HEK293T (cell line): ENCODE measurements around the gene KRT13.

Source experiments
- CTCF ChIA-PET: fragments of 350-600 bp; formaldehyde crosslinking; extraction: SDS; loops from one replicate; lab custom pipeline; 2021; ENCODE audit warnings: antibody characterized with exemption, inconsistent platforms; lab: Yijun Ruan, JAX
- POLR2A ChIA-PET: fragments of 350-600 bp; formaldehyde crosslinking; extraction: SDS; loops from one replicate; lab custom pipeline; 2020; ENCODE audit warnings: antibody characterized with exemption, inconsistent platforms; lab: Yijun Ruan, JAX
- DNase-seq: peaks from one replicate; pipeline ENCODE4 v3.0.0; 2012; ENCODE audit warnings: mixed read lengths; ENCODE audit errors: extremely low spot score
- ARNT ChIP-seq: fragments of 450-650 bp; IDR thresholded peaks from 2 replicates; pipeline ENCODE4 v1.6.1; 2017; ENCODE audit warnings: mild to moderate bottlenecking
- BHLHE40 ChIP-seq: fragments of 450-650 bp; IDR thresholded peaks from 2 replicates; pipeline ENCODE4 v1.6.1; 2016; ENCODE audit warnings: mild to moderate bottlenecking, moderate library complexity, borderline replicate concordance
- CTBP1 ChIP-seq: fragments of 450-650 bp; IDR thresholded peaks from 2 replicates; pipeline ENCODE4 v1.6.1; 2016; ENCODE audit warnings: borderline replicate concordance
- ELF4 ChIP-seq: fragments of 450-650 bp; IDR thresholded peaks from 2 replicates; pipeline ENCODE4 v1.6.1; 2017; ENCODE audit warnings: antibody characterized with exemption
- FOXA1 ChIP-seq: fragments of 450-650 bp; IDR thresholded peaks from 2 replicates; pipeline ENCODE4 v1.6.1; 2016; ENCODE audit warnings: mild to moderate bottlenecking
- FOXK2 ChIP-seq: fragments of 450-650 bp; IDR thresholded peaks from 2 replicates; pipeline ENCODE4 v1.6.1; 2016; ENCODE audit warnings: mild to moderate bottlenecking
- FOXM1 ChIP-seq: fragments of 450-650 bp; IDR thresholded peaks from 2 replicates; pipeline ENCODE4 v1.6.1; 2017; ENCODE audit warnings: mild to moderate bottlenecking, borderline replicate concordance
- HDGF ChIP-seq: fragments of 450-650 bp; IDR thresholded peaks from 2 replicates; pipeline ENCODE4 v1.6.1; 2017; ENCODE audit warnings: antibody characterized with exemption, borderline replicate concordance
- L3MBTL2 ChIP-seq: fragments of 450-650 bp; conservative IDR thresholded peaks from 2 replicates; pipeline ENCODE4 v1.6.1; 2016; ENCODE audit warnings: mild to moderate bottlenecking
- LEF1 ChIP-seq: fragments of 450-650 bp; IDR thresholded peaks from 2 replicates; pipeline ENCODE4 v1.6.1; 2017; ENCODE audit warnings: mild to moderate bottlenecking, borderline replicate concordance
- NFRKB ChIP-seq: fragments of 450-650 bp; IDR thresholded peaks from 2 replicates; pipeline ENCODE4 v1.6.1; 2016; ENCODE audit warnings: mild to moderate bottlenecking, moderate library complexity
- SP1 ChIP-seq: fragments of 450-650 bp; IDR thresholded peaks from 2 replicates; pipeline ENCODE4 v1.6.1; 2017
- SUZ12 ChIP-seq: fragments of 450-650 bp; IDR thresholded peaks from 2 replicates; pipeline ENCODE4 v1.6.1; 2016; ENCODE audit warnings: mild to moderate bottlenecking
- TARDBP ChIP-seq: fragments of 450-650 bp; IDR thresholded peaks from 2 replicates; pipeline ENCODE4 v1.6.1; 2016
- ZNF384 ChIP-seq: fragments of 450-650 bp; IDR thresholded peaks from 2 replicates; pipeline ENCODE4 v1.6.1; 2016
- TF ChIP-seq, protein P1 (sequence below): fragments of 450-650 bp; IDR thresholded peaks from 2 replicates; pipeline ENCODE4 v1.6.1; 2016

The KRT13 gene

DNA sequence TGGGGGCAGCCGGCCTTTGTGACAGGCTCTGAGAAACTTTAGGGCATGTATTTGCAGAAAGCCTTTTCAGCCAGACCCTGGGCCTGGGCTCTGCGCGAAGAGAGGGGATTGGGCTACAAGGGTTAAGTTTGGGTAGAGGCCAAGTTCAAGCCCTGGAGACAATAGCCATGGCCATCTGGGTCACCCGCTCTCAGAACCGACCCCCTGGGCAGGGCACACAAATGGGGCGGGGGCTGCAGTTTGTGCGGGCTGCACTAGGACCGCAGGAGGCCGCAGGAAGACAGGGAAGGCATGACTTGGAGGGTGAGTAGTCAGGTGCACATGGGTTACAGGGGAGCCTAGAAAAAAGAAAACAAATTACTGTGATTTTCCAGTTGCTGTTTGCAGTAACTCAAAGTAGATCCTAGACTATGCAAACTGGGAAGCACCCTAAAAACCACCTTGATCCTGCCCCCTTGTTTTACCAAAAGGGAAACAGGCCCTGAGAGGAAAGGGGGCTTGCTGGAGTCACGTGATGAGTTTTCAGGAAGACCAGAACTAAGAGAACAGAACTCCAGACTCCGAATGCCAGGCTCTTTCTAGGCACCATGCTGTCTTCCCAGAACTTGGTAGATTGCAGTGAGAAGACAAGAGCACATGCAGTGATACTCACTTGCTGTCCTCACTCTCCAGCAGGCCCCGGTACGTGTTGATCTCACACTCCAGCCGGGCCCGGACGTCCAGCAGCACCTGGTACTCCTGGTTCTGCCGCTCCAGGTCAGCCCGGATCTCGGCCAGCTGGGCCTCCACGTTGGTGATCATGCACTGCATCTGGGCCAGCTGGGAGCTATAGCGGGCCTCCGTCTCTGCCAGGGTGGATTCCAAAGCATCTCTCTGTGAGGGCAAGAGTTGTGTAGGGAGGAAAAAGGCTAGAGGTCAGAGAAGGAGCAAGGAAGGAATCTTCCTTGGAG is 28.3 kb downstream of the KRT13 start:
- TF ChIP-seq L3MBTL2 (no peak), ELF4 (no peak), HDGF (no peak), NFRKB (no peak), SUZ12 (no peak), FOXM1 (no peak), FOXA1 (no peak), CTBP1 (no peak), TARDBP (no peak), LEF1 (no peak), ARNT (no peak), FOXK2 (no peak)
- TF ChIP-seq, protein P1, sequence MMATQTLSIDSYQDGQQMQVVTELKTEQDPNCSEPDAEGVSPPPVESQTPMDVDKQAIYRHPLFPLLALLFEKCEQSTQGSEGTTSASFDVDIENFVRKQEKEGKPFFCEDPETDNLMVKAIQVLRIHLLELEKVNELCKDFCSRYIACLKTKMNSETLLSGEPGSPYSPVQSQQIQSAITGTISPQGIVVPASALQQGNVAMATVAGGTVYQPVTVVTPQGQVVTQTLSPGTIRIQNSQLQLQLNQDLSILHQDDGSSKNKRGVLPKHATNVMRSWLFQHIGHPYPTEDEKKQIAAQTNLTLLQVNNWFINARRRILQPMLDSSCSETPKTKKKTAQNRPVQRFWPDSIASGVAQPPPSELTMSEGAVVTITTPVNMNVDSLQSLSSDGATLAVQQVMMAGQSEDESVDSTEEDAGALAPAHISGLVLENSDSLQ: no peak
- CTCF ChIA-PET: no interaction called here
- DNase-seq: no peak
- POLR2A ChIA-PET: interaction anchor here (1.1 kb wide), 1 partner anchor 212 kb away, joined by 3 read pairs; no protein-coding TSS in a partner anchor

- DNase-seq: no peak
- TF ChIP-seq HDGF: no peak
- no peak for TF ChIP-seq ELF4
- TF ChIP-seq, protein P1: no peak
- no peak for TF ChIP-seq BHLHE40
- ChIA-PET POLR2A (no interaction called here), CTCF (interaction anchor here (1.1 kb wide), 1 partner anchor 10 kb away, joined by 4 read pairs; no protein-coding TSS in a partner anchor)
Observed at GRCh38 chr17:41475421-41475820, 30.0 kb downstream of the KRT13 start.

DNA sequence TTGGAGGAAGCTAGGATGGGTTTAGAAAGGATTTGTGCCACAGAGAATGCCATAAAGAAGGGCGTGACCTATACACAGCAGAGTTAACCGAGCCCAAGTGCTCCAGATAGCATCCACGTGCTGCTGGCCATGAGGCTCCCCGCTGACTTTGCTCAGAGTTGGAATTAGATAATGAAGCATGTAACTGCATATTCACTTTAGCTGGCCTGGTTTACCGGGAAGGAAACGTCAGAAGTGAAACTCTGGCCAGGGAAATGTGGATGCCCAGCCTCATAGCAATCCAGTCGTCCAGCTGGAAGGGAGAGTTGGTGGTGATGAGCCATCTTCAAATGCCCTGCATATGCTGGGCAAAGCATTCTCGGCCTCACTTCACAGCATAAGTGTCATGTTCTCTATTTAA is 30.5 kb downstream of the KRT13 start:
- no peak for DNase-seq
- TF ChIP-seq FOXM1 (no peak), HDGF (no peak), L3MBTL2 (no peak), BHLHE40 (no peak), ARNT (no peak)
- ChIA-PET POLR2A (no interaction called here), CTCF (interaction anchor here (1.1 kb wide), 1 partner anchor 10 kb away, joined by 4 read pairs; no protein-coding TSS in a partner anchor)

DNA sequence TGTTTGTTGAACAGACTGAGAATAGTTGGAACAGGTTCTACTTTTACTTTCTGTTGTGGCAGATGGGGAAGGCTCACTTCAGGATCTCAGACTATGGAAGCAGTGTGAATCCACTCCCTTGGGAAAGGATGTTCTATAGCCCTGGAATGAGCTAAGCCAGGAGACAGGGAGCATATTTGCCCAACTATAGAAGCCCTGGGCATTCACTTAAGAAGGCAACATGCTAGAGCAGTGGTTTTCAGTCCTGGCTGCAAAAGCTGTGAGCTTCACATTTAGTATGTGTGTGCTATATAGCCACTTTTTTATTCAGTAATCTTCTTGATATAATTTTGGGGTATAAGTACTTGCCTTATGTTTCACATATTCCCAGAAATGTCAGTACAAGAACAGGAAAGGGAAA is 37.1 kb downstream of the KRT13 start:
- TF ChIP-seq L3MBTL2 (no peak), ARNT (no peak), HDGF (no peak), FOXA1 (no peak), TARDBP (no peak), NFRKB (no peak), FOXM1 (no peak)
- TF ChIP-seq, protein P1: no peak
- POLR2A ChIA-PET: no interaction called here
- DNase-seq: no peak
- CTCF ChIA-PET: no interaction called here

DNA sequence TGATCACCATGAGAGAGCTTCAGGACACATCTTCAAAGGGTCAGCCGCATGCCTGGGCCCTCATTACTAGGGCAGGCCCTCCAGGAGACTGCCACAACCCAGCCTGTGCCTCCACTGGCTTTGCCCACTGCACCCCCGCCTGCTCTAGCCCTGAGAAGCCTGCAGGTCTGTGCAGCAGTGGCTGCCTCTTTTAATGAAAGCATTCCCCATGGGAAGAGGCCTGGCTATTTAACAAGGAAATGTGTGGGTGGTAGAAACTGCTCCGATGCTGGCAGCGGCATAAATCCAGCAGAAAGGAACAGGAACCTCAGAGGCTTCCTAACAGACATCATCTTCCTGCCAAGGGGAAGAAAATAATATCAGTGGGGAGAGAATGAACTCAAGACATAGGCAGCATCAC is 37.9 kb downstream of the KRT13 start:
- TF ChIP-seq, protein P1: no peak
- no peak for TF ChIP-seq BHLHE40
- CTCF ChIA-PET: no interaction called here
- POLR2A ChIA-PET: no interaction called here
- no peak for DNase-seq

GRCh38 chr17:41466988-41467387 is 38.4 kb downstream of the KRT13 start, which contains the start of gene KRT32:
Gene KRT32, minus strand, starts transcription at chr17:41467386. Its CDS starts 61 bp downstream, at chr17:41467325.
- ChIA-PET POLR2A (no interaction called here), CTCF (no interaction called here)
- TF ChIP-seq SUZ12 (no peak), FOXM1 (no peak), HDGF (no peak), FOXK2 (no peak), CTBP1 (no peak), TARDBP (no peak), ARNT (no peak), L3MBTL2 (no peak), NFRKB (no peak), ELF4 (no peak), LEF1 (no peak), SP1 (no peak), FOXA1 (no peak), BHLHE40 (no peak), ZNF384 (no peak)
- TF ChIP-seq, protein P1: no peak
- DNase-seq: no peak
